ENCODE data around the gene ABHD16B. TPM values are rescaled to one million over a fixed set of nuclear protein-coding genes. Genes with fewer than 3 reads are reported as not detected.

The ABHD16B gene
- total and polyA plus RNA-seq, 2 of the 13 experiments (the other 11 are each of a cell fraction or from before 2014, with no cell fraction given): not detected

- no peak for TF ChIP-seq ZHX2 (IDR thresholded peaks at IDR 0.05; ENCODE audit: low read depth)
- TF ChIP-seq ZHX2 (CRISPR knock-in tag; IDR thresholded peaks at IDR 0.05; ENCODE audit: borderline replicate concordance): no peak
- TF ChIP-seq ZNF615 (CRISPR knock-in tag; IDR thresholded peaks at IDR 0.05; ENCODE audit: borderline replicate concordance): no peak; the same call in 1 of the 2 replicates
- TF ChIP-seq RERE (CRISPR knock-in tag; IDR thresholded peaks at IDR 0.05; ENCODE audit: low read depth): no peak
- no peak; the same call in 1 of the 2 replicates for TF ChIP-seq ZNF460 (CRISPR knock-in tag; IDR thresholded peaks at IDR 0.05; ENCODE audit: borderline replicate concordance)
- 0 out of 2 replicates have a peak, but pooled peaks have one; percentile 17 for TF ChIP-seq JUN (CRISPR knock-in tag; IDR thresholded peaks at IDR 0.05)
- TF ChIP-seq KLF11 (CRISPR knock-in tag; IDR thresholded peaks at IDR 0.05): no peak; the same call in 1 of the 2 replicates
- TF ChIP-seq ZNF317 (CRISPR knock-in tag; IDR thresholded peaks at IDR 0.05): peak; percentile 34; the same call in 1 of the 2 replicates
- TF ChIP-seq ZNF768 (CRISPR knock-in tag; IDR thresholded peaks at IDR 0.05): peak; percentile 64; the same call in 1 of the 2 replicates
- TF ChIP-seq SCMH1 (CRISPR knock-in tag; IDR thresholded peaks at IDR 0.05; ENCODE audit: borderline replicate concordance): no peak
- peak; percentile 59 for TF ChIP-seq ZEB1 (IDR thresholded peaks at IDR 0.05; ENCODE audit: insufficient replicate concordance, low read depth)
- TF ChIP-seq ZZZ3 (CRISPR knock-in tag; IDR thresholded peaks at IDR 0.05; ENCODE audit: borderline replicate concordance): no peak
- TF ChIP-seq IKZF5 (CRISPR knock-in tag; IDR thresholded peaks at IDR 0.05): peak; percentile 64; the same call in 1 of the 2 replicates
- peak; percentile 69; the same call in 1 of the 2 replicates for TF ChIP-seq ZNF431 (CRISPR knock-in tag; IDR thresholded peaks at IDR 0.05; ENCODE audit: borderline replicate concordance, low read depth)
- 0 out of 2 replicates have a peak, but pooled peaks have one; percentile 73 for TF ChIP-seq ZNF337 (CRISPR knock-in tag; IDR thresholded peaks at IDR 0.05; ENCODE audit: borderline replicate concordance, low read depth)
- no peak; the same call in 1 of the 2 replicates for TF ChIP-seq HES4 (CRISPR knock-in tag; IDR thresholded peaks at IDR 0.05; ENCODE audit: borderline replicate concordance)
Observed at GRCh38 chr20:63858393-63859165, 2.7 kb upstream of the ABHD16B start (continued).

All from HepG2 (cell line).